ENCODE results near the gene RBKS.

The RBKS gene

DNA sequence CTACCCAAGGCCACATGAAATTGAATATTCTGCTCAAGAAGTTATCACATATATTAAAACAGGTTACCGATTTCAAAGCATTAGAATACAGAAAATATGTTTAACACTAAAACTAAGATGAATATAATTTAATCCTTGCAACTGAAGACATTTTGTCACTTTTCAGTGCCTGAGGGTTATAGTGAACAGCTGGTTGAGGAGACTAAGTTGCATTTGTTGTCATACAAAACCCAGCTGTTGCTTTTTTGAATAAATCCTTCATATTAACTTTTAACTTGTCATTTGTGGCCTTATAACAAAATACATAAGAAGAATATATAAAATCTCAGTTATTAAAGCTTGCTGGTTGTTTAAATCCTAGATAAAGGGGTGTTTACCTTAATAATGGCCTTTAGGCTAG, 37.5 kb downstream of the RBKS start:
- Histone ChIP-seq H3K4me1 (ENCODE audit: control insufficient read depth, insufficient read depth, low read length) (no peaks in the 10 kb centered on the region), H3K9ac (ENCODE audit: low read length in 2 of 2) (no peak overlapping the region), H3K27me3 (ENCODE audit: control insufficient read depth in 1 of 2, insufficient read depth in 2 of 2, low read length in 2 of 2) (no peaks in the 10 kb centered on the region), H3K9me3 (ENCODE audit: control insufficient read depth in 2 of 2, low read length in 2 of 2) (no peaks in the 10 kb centered on the region), H3K4me3 (ENCODE audit: low read length in 2 of 2) (no peak overlapping the region), H3K27ac (ENCODE audit: low read length) (no peak overlapping the region), H3K36me3 (ENCODE audit: control insufficient read depth in 2 of 2, insufficient read depth in 2 of 2, low read length in 2 of 2) (no peaks in the 10 kb centered on the region)

GRCh38 chr2:27849558-27850205, 40.5 kb downstream of the RBKS start:
- Histone ChIP-seq H3K36me3 (ENCODE audit: control insufficient read depth in 2 of 2, insufficient read depth in 2 of 2, low read length in 2 of 2) (no peaks in the 10 kb centered on the region), H3K9ac (ENCODE audit: low read length in 2 of 2) (no peak overlapping the region), H3K9me3 (ENCODE audit: control insufficient read depth in 2 of 2, low read length in 2 of 2) (no peaks in the 10 kb centered on the region), H3K4me1 (ENCODE audit: control insufficient read depth, insufficient read depth, low read length) (peaks cover 2% of the 10 kb centered on the region), H3K27ac (ENCODE audit: low read length) (no peak overlapping the region), H3K27me3 (ENCODE audit: control insufficient read depth in 1 of 2, insufficient read depth in 2 of 2, low read length in 2 of 2) (no peaks in the 10 kb centered on the region), H3K4me3 (ENCODE audit: low read length in 2 of 2) (no peak overlapping the region)

DNA sequence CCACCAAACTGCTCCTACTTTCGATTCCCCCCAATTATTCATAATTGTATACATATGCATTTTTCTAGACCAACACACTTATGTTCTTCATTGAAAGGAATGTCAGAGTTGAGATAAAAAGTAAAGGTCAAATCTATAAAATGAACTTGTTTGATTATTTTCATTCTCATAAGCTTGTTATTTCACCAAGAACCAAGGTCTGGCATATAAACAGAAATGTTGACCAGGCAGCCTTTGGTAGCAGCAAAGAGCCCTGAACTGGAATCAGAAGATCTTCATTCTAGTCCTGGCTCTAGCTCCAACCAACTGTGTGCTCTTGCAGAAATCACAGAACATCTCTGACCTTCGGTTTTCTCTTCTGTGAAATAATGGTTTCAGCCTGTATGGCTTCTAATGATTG, 42.9 kb downstream of the RBKS start:
- no peak overlapping the region for H3K4me3 ChIP-seq (ENCODE audit: low read length in 2 of 2)
- H3K9ac ChIP-seq (ENCODE audit: low read length in 2 of 2) = no peak overlapping the region
- no peak overlapping the region for H3K27ac ChIP-seq (ENCODE audit: low read length)
- no peaks in the 10 kb centered on the region for H3K9me3 ChIP-seq (ENCODE audit: control insufficient read depth in 2 of 2, low read length in 2 of 2)
- H3K36me3 ChIP-seq (ENCODE audit: control insufficient read depth in 2 of 2, insufficient read depth in 2 of 2, low read length in 2 of 2) = no peaks in the 10 kb centered on the region
- no peaks in the 10 kb centered on the region for H3K27me3 ChIP-seq (ENCODE audit: control insufficient read depth in 1 of 2, insufficient read depth in 2 of 2, low read length in 2 of 2)
- peaks cover 2% of the 10 kb centered on the region for H3K4me1 ChIP-seq (ENCODE audit: control insufficient read depth, insufficient read depth, low read length)

- H3K9ac ChIP-seq (ENCODE audit: low read length in 2 of 2) = no peak overlapping the region
- no peaks in the 10 kb centered on the region for H3K36me3 ChIP-seq (ENCODE audit: control insufficient read depth in 2 of 2, insufficient read depth in 2 of 2, low read length in 2 of 2)
- peaks cover 2% of the 10 kb centered on the region for H3K4me1 ChIP-seq (ENCODE audit: control insufficient read depth, insufficient read depth, low read length)
- H3K27ac ChIP-seq (ENCODE audit: low read length) = no peak overlapping the region
- H3K27me3 ChIP-seq (ENCODE audit: control insufficient read depth in 1 of 2, insufficient read depth in 2 of 2, low read length in 2 of 2) = no peaks in the 10 kb centered on the region
- H3K4me3 ChIP-seq (ENCODE audit: low read length in 2 of 2) = no peak overlapping the region
- H3K9me3 ChIP-seq (ENCODE audit: control insufficient read depth in 2 of 2, low read length in 2 of 2) = no peaks in the 10 kb centered on the region
Observed at GRCh38 chr2:27844821-27845255, 45.3 kb downstream of the RBKS start.

DNA sequence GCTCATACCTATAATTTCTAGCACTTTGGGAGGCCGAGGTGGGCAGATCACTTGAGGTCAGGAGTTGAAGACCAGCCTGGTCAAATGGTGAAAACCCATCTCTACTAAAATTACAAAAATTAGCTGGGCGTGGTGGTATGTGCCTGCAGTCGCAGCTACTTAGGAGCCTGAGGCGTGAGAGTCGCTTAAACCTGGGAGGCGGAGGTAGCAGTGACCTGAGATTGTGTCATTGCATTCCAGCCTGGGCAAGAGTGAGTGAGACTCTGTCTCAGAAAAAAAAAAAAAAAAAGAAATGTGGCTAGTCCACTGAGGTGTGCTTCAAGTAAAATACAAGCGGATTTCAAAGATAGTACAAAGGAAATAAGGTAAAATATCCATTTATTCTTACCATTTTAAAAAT, 46.2 kb downstream of the RBKS start:
- Histone ChIP-seq H3K4me1 (ENCODE audit: control insufficient read depth, insufficient read depth, low read length) (peaks cover 2% of the 10 kb centered on the region), H3K9me3 (ENCODE audit: control insufficient read depth in 2 of 2, low read length in 2 of 2) (no peaks in the 10 kb centered on the region), H3K9ac (ENCODE audit: low read length in 2 of 2) (no peak overlapping the region), H3K27me3 (ENCODE audit: control insufficient read depth in 1 of 2, insufficient read depth in 2 of 2, low read length in 2 of 2) (no peaks in the 10 kb centered on the region), H3K36me3 (ENCODE audit: control insufficient read depth in 2 of 2, insufficient read depth in 2 of 2, low read length in 2 of 2) (no peaks in the 10 kb centered on the region), H3K27ac (ENCODE audit: low read length) (no peak overlapping the region), H3K4me3 (ENCODE audit: low read length in 2 of 2) (no peak overlapping the region)

- Histone ChIP-seq H3K9me3 (ENCODE audit: control insufficient read depth in 2 of 2, low read length in 2 of 2) (no peaks in the 10 kb centered on the region), H3K9ac (ENCODE audit: low read length in 2 of 2) (no peak overlapping the region)
Observed at GRCh38 chr2:27842894-27843293, 47.3 kb downstream of the RBKS start.

DNA sequence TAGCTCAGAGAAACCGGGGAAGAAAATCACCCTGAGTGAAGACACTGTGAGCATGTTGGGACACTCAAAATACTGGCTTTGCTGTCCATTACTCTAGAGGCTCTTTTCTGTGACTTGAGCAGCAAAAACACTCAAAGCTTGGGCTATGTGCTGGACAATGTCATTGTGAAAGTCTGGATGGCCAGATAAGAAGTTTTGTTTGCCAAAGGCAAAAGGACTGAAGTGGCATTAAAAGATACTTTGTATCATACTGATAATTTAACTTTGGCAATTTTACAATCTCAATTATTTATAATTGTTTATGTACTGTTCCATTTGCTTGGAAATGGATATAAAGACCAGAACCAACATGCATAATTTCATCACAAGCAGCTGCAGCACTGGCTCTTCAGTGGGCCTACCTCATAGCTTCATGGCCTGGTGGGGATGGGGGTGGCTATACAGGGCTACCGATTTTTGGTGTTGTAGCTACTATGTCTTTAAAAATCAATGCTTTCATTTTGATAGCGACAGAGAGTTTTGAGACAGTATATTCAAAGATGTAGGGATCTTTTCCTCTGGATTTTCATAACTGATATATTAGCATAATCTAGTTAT, 51.1 kb downstream of the RBKS start:
- no peaks in the 10 kb centered on the region for H3K4me1 ChIP-seq (ENCODE audit: control insufficient read depth, insufficient read depth, low read length)
- no peaks in the 10 kb centered on the region for H3K36me3 ChIP-seq (ENCODE audit: control insufficient read depth in 2 of 2, insufficient read depth in 2 of 2, low read length in 2 of 2)

More at GRCh38 chr2:27842894-27843293, 47.3 kb downstream of the RBKS start:
- H3K4me3 ChIP-seq (ENCODE audit: low read length in 2 of 2) = no peak overlapping the region
- H3K27me3 ChIP-seq (ENCODE audit: control insufficient read depth in 1 of 2, insufficient read depth in 2 of 2, low read length in 2 of 2) = no peaks in the 10 kb centered on the region
- H3K36me3 ChIP-seq (ENCODE audit: control insufficient read depth in 2 of 2, insufficient read depth in 2 of 2, low read length in 2 of 2) = no peaks in the 10 kb centered on the region
- H3K4me1 ChIP-seq (ENCODE audit: control insufficient read depth, insufficient read depth, low read length) = peaks cover 2% of the 10 kb centered on the region
- H3K27ac ChIP-seq (ENCODE audit: low read length) = no peak overlapping the region

DNA sequence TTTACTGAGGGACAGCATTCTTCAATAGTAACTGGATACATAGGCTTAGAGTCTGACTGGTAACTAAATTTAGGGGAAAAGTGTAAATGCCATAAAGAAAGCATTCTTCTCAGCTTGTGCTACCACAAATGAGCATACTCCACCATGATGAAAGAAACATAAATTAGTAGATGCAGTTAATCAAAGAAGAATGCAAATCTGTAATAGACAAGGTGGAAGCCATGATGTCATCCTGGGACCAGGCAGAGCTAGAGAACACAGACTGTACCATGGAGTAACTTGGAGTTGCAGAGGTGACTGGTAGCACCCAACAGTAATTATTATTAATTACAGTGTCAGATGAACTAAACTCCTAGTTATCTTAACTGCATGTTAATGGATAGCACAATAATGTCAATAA, 51.7 kb downstream of the RBKS start:
- Histone ChIP-seq H3K9me3 (ENCODE audit: control insufficient read depth in 2 of 2, low read length in 2 of 2) (no peaks in the 10 kb centered on the region), H3K36me3 (ENCODE audit: control insufficient read depth in 2 of 2, insufficient read depth in 2 of 2, low read length in 2 of 2) (no peaks in the 10 kb centered on the region), H3K9ac (ENCODE audit: low read length in 2 of 2) (no peak overlapping the region), H3K4me1 (ENCODE audit: control insufficient read depth, insufficient read depth, low read length) (no peaks in the 10 kb centered on the region), H3K27ac (ENCODE audit: low read length) (no peak overlapping the region), H3K27me3 (ENCODE audit: control insufficient read depth in 1 of 2, insufficient read depth in 2 of 2, low read length in 2 of 2) (no peaks in the 10 kb centered on the region), H3K4me3 (ENCODE audit: low read length in 2 of 2) (no peak overlapping the region)

More for the DNA sequence above, 51.1 kb downstream of the RBKS start:
- no peaks in the 10 kb centered on the region for H3K9me3 ChIP-seq (ENCODE audit: control insufficient read depth in 2 of 2, low read length in 2 of 2)
- H3K27me3 ChIP-seq (ENCODE audit: control insufficient read depth in 1 of 2, insufficient read depth in 2 of 2, low read length in 2 of 2) = no peaks in the 10 kb centered on the region
- H3K27ac ChIP-seq (ENCODE audit: low read length) = no peak overlapping the region
- no peak overlapping the region for H3K9ac ChIP-seq (ENCODE audit: low read length in 2 of 2)
- no peak overlapping the region for H3K4me3 ChIP-seq (ENCODE audit: low read length in 2 of 2)

GRCh38 chr2:27833931-27834330, 56.3 kb downstream of the RBKS start:
- H3K27me3 ChIP-seq (ENCODE audit: control insufficient read depth in 1 of 2, insufficient read depth in 2 of 2, low read length in 2 of 2) = no peaks in the 10 kb centered on the region
- H3K4me3 ChIP-seq (ENCODE audit: low read length in 2 of 2) = no peak overlapping the region
- H3K27ac ChIP-seq (ENCODE audit: low read length) = no peak overlapping the region
- no peak overlapping the region for H3K9ac ChIP-seq (ENCODE audit: low read length in 2 of 2)
- H3K9me3 ChIP-seq (ENCODE audit: control insufficient read depth in 2 of 2, low read length in 2 of 2) = no peaks in the 10 kb centered on the region
- H3K4me1 ChIP-seq (ENCODE audit: control insufficient read depth, insufficient read depth, low read length) = no peaks in the 10 kb centered on the region
- H3K36me3 ChIP-seq (ENCODE audit: control insufficient read depth in 2 of 2, insufficient read depth in 2 of 2, low read length in 2 of 2) = no peaks in the 10 kb centered on the region

DNA sequence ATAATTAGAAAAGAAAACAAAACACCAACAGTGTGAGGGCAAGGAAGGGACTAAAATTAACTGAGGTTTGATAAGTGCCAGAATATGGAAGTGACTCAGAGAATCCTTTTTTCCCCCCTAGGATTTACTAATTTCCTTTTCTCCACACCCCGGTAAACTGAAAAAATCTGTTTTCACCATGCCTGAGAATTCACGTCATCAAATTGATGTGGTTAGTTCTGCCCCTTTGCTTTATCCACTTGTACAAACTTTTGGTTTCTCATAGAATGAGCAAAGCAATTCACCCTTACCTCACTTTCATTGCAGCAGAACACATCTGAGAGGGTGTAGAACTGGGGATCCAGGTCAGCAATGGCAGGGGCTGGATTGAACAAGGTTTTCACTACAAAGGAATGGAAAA, 57.8 kb downstream of the RBKS start:
- Histone ChIP-seq H3K27ac (ENCODE audit: low read length) (no peak overlapping the region), H3K36me3 (ENCODE audit: control insufficient read depth in 2 of 2, insufficient read depth in 2 of 2, low read length in 2 of 2) (no peaks in the 10 kb centered on the region), H3K4me1 (ENCODE audit: control insufficient read depth, insufficient read depth, low read length) (no peaks in the 10 kb centered on the region), H3K9ac (ENCODE audit: low read length in 2 of 2) (no peak overlapping the region), H3K9me3 (ENCODE audit: control insufficient read depth in 2 of 2, low read length in 2 of 2) (no peaks in the 10 kb centered on the region), H3K27me3 (ENCODE audit: control insufficient read depth in 1 of 2, insufficient read depth in 2 of 2, low read length in 2 of 2) (no peaks in the 10 kb centered on the region), H3K4me3 (ENCODE audit: low read length in 2 of 2) (no peak overlapping the region)

DNA sequence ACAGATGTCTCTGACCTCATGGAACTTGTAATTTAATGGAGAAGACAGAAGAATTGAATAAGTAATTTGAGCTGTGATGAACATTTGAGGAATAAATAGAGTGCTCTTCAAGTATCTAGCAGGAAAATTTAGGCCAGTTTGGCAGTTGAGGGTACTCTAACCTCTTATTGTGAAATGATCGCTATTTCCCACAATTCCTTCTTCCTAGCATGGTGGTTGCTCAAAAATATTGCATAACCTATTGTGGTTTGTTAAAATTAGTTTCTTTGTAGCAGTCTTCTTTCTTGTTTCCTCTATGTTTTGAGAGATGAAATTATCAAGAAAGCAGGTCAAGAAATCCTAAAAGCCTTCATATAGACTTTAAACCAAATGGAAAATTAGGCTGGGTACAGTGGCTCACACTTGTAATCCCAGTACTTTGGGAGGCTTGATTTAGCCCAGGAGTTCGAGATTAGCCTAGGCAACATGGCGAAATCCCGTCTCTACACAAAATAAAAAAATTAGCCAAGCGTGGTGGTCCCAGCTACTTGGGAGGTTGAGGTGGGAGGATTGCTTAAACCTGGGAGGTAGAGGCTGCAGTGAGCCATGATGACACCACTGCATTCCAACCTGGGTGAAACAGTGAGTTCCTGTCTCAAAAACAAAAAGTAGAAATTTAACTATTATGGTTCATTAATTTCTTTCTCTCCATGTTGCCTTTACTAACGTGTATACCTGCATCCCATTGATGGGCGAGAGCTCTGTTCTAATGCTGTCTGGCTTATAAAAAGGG, 58.7 kb downstream of the RBKS start:
- Histone ChIP-seq H3K27ac (ENCODE audit: low read length) (no peak overlapping the region), H3K4me3 (ENCODE audit: low read length in 2 of 2) (no peak overlapping the region), H3K9ac (ENCODE audit: low read length in 2 of 2) (no peak overlapping the region), H3K4me1 (ENCODE audit: control insufficient read depth, insufficient read depth, low read length) (no peaks in the 10 kb centered on the region), H3K9me3 (ENCODE audit: control insufficient read depth in 2 of 2, low read length in 2 of 2) (no peaks in the 10 kb centered on the region), H3K36me3 (ENCODE audit: control insufficient read depth in 2 of 2, insufficient read depth in 2 of 2, low read length in 2 of 2) (no peaks in the 10 kb centered on the region), H3K27me3 (ENCODE audit: control insufficient read depth in 1 of 2, insufficient read depth in 2 of 2, low read length in 2 of 2) (no peaks in the 10 kb centered on the region)

All from stomach smooth muscle (tissue), 2 donors.